HT-29 (cell line): ENCODE data around the gene TRIM72. TPM values are rescaled to one million over a fixed set of nuclear protein-coding genes. Genes with fewer than 3 reads are reported as not detected.

Experiments used
- small RNA-seq: library from RNA; depleted of rRNA; stranded (forward); fragments of <200 nt; gene quantifications from one replicate; pipeline ENCODE3, GENCODE V24; 2014
- total RNA-seq: library from RNA; depleted of rRNA; stranded (reverse); fragments of >200 nt; shearing (Covaris generic); gene quantifications from 2 replicates; pipeline ENCODE4 v1.2.3, GENCODE V29; 2014; rRNA removed

TRIM72 gene
- total RNA-seq, 1 experiment from 2014 or later, result 0.84 TPM

Small RNA genes within 50 kb of the gene (small RNA-seq; reads per million reads assigned to genes)
- not detected for gene AC009088.4
- not detected for gene NDUFA3P6

Other genes starting within 250 kb of the TRIM72 start
- 24.7 and 28.9 TPM in 2 replicates for gene HSD3B7, start 228.9 kb upstream of the TRIM72 start, total RNA-seq
- not detected in 2 replicates for gene STX1B, start 203.5 kb upstream of the TRIM72 start, total RNA-seq
- gene STX4, start 180.6 kb upstream of the TRIM72 start, total RNA-seq, result 17.1 and 17.9 TPM in 2 replicates
- 21.6 and 29.8 TPM in 2 replicates for gene ZNF668, start 139.9 kb upstream of the TRIM72 start, total RNA-seq
- gene ZNF646, start 139.7 kb upstream of the TRIM72 start, total RNA-seq, result 18.4 and 22.0 TPM in 2 replicates
- 1.3 and 3.7 TPM in 2 replicates for gene PRSS53, start 125.2 kb upstream of the TRIM72 start, total RNA-seq
- gene VKORC1, start 119.3 kb upstream of the TRIM72 start, total RNA-seq, result 72.3 and 74.4 TPM in 2 replicates
- 53.2 and 56.3 TPM in 2 replicates for gene BCKDK, start 105.7 kb upstream of the TRIM72 start, total RNA-seq
- 50.1 and 55.7 TPM in 2 replicates for gene KAT8, start 96.5 kb upstream of the TRIM72 start, total RNA-seq
- gene PRSS8, start 78.4 kb upstream of the TRIM72 start, total RNA-seq, result 116 and 128 TPM in 2 replicates
- gene PRSS36, start 64.1 kb upstream of the TRIM72 start, total RNA-seq, result 2.3 and 4.1 TPM in 2 replicates
- gene FUS, start 34.0 kb upstream of the TRIM72 start, total RNA-seq, result 34.0 and 36.5 TPM in 2 replicates
- 118 and 130 TPM in 2 replicates for gene PYCARD, start 11.4 kb upstream of the TRIM72 start, total RNA-seq
- gene PYDC1, start 3.0 kb downstream of the TRIM72 start, total RNA-seq, result not detected in 2 replicates
- 4.3 and 5.1 TPM in 2 replicates for gene ITGAM, start 45.9 kb downstream of the TRIM72 start, total RNA-seq
- gene ITGAX, start 141.1 kb downstream of the TRIM72 start, total RNA-seq, result 0.15 and 0.26 TPM in 2 replicates
- gene ITGAD, start 179.2 kb downstream of the TRIM72 start, total RNA-seq, result not detected in 2 replicates
- gene COX6A2, start 214.2 kb downstream of the TRIM72 start, total RNA-seq, result not detected in 2 replicates
- gene ZNF843, start 228.7 kb downstream of the TRIM72 start, total RNA-seq, result not detected in 2 replicates
- 31.0 and 33.1 TPM in 2 replicates for gene ARMC5, start 245.4 kb downstream of the TRIM72 start, total RNA-seq